H1 (cell line): ENCODE results near the gene SPOCK1. TPM values are rescaled to one million over a fixed set of nuclear protein-coding genes. Genes with fewer than 3 reads are reported as not detected.

Experiments
- CTCF ChIA-PET: fragments of 300-600 bp; sonication (Branson Sonifier 250); formaldehyde crosslinking; loops from one replicate; lab custom pipeline; 2021; ENCODE audit not compliant: partially characterized antibody; lab: Charles Lee
- POLR2A ChIA-PET: fragments of 300-600 bp; sonication (Branson Sonifier 250); formaldehyde crosslinking; loops from one replicate; lab custom pipeline; 2021; ENCODE audit warnings: inconsistent platforms; ENCODE audit not compliant: partially characterized antibody; lab: Charles Lee
- DNase-seq, 2 experiments: peaks; one replicate each; pipeline versions ENCODE4 v3.0.0 to v3.0.0-alpha.2; 2010 to 2022; ENCODE audit warnings: low spot score in 2 of 2, low read depth in 1 of 2, mixed read lengths in 1 of 2
- FAIRE-seq: peaks from 2 replicates; lab custom pipeline; 2011; peaks lifted over from hg19 to GRCh38; lab: Jason Lieb, UNC
- H2AFZ ChIP-seq: 2 replicates; pipeline ENCODE4 v1.8.1; 2012; ENCODE audit warnings: low read length, inconsistent platforms
- H2AK5ac ChIP-seq: 2 replicates; pipeline ENCODE4 v1.6.1; 2013; ENCODE audit warnings: low read depth, low read length
- H2BK120ac ChIP-seq: replicated peaks from 2 replicates; pipeline ENCODE3; 2013; ENCODE audit warnings: low read depth, low read length, inconsistent platforms
- H2BK12ac ChIP-seq: 2 replicates; pipeline ENCODE4 v1.6.1; 2013; ENCODE audit warnings: low read depth, low read length
- H2BK15ac ChIP-seq: 2 replicates; pipeline ENCODE4 v1.6.1; 2013; ENCODE audit warnings: low read length
- H2BK20ac ChIP-seq: 2 replicates; pipeline ENCODE4 v1.6.1; 2013; ENCODE audit warnings: low read length
- H2BK5ac ChIP-seq: 2 replicates; pipeline ENCODE4 v1.6.1; 2013; ENCODE audit warnings: low read depth, low read length
- H3K14ac ChIP-seq: 2 replicates; pipeline ENCODE4 v1.6.1; 2013; ENCODE audit warnings: inconsistent platforms; ENCODE audit not compliant: insufficient read length
- H3K18ac ChIP-seq: 2 replicates; pipeline ENCODE4 v1.6.1; 2013; ENCODE audit warnings: low read length; ENCODE audit errors: extremely low read depth
- H3K23ac ChIP-seq: 2 replicates; pipeline ENCODE4 v1.6.1; 2013; ENCODE audit warnings: inconsistent platforms; ENCODE audit not compliant: insufficient read length
- H3K23me2 ChIP-seq: 2 replicates; pipeline ENCODE4 v1.6.1; 2013; ENCODE audit warnings: low read depth, low read length
- H3K27ac ChIP-seq: 2 replicates; pipeline ENCODE4 v1.6.1; 2011; ENCODE audit warnings: low read depth, low read length, inconsistent platforms
- H3K27me3 ChIP-seq, 4 experiments: replicated peaks in 1 of 4; 1 replicate in 1 of 4; 2 replicates in 3 of 4; pipeline versions ENCODE4 v1.6.1 to v1.8.1; 2011 to 2013; ENCODE audit warnings: low read length in 3 of 4, mild to moderate bottlenecking in 3 of 4, inconsistent platforms in 2 of 4, mixed read lengths in 2 of 4, moderate library complexity in 1 of 4; ENCODE audit not compliant: control insufficient read depth in 3 of 4, insufficient read depth in 3 of 4; ENCODE audit errors: extremely low read depth in 1 of 4
- H3K36me3 ChIP-seq, 4 experiments: 2 replicates each; pipeline versions ENCODE4 v1.6.1 to v1.8.1; 2011 to 2013; ENCODE audit warnings: mild to moderate bottlenecking in 4 of 4, low read length in 3 of 4, moderate library complexity in 2 of 4, control low read depth in 1 of 4, inconsistent platforms in 1 of 4; ENCODE audit not compliant: insufficient read depth in 4 of 4, control insufficient read depth in 2 of 4
- H3K4ac ChIP-seq: replicated peaks from 2 replicates; pipeline ENCODE3; 2013; ENCODE audit warnings: low read length, low read depth, mixed read lengths, inconsistent platforms; ENCODE audit not compliant: insufficient read length
- H3K4me1 ChIP-seq, 4 experiments: replicated peaks in 1 of 4; 1 replicate in 1 of 4; 2 replicates in 3 of 4; pipeline versions ENCODE4 v1.6.1 to v1.8.1; 2011 to 2013; ENCODE audit warnings: low read length in 3 of 4, inconsistent platforms in 2 of 4, mixed read lengths in 1 of 4; ENCODE audit not compliant: insufficient read depth in 4 of 4, control insufficient read depth in 3 of 4
- H3K4me2 ChIP-seq, 2 experiments: 2 replicates each; pipeline versions ENCODE4 v1.6.1 to v1.8.1; 2011 to 2013; ENCODE audit warnings: low read depth in 2 of 2, low read length in 2 of 2, control low read depth in 1 of 2, inconsistent platforms in 1 of 2, mild to moderate bottlenecking in 1 of 2; ENCODE audit not compliant: insufficient read depth in 1 of 2
- H3K4me3 ChIP-seq, 4 experiments: fragments of 200-600, 300-600 bp in 1 of 4; sonication (generic), shearing (Covaris generic), sonication (Bioruptor Twin) in 1 of 4; 2 replicates each; pipeline versions ENCODE4 v1.5.1 to v1.8.1; 2011 to 2016; ENCODE audit warnings: low read length in 4 of 4, low read depth in 3 of 4, control low read depth in 2 of 4, inconsistent platforms in 2 of 4, mild to moderate bottlenecking in 2 of 4, mixed read lengths in 1 of 4, moderate library complexity in 1 of 4; ENCODE audit not compliant: insufficient read depth in 2 of 4; ENCODE audit errors: extremely low read depth in 1 of 4
- H3K56ac ChIP-seq: replicated peaks from 2 replicates; pipeline ENCODE3; 2013; ENCODE audit warnings: low read depth, mild to moderate bottlenecking, mixed read lengths, low read length, inconsistent platforms; ENCODE audit not compliant: insufficient read length
- H3K79me1 ChIP-seq: 2 replicates; pipeline ENCODE4 v1.6.1; 2013; ENCODE audit warnings: low read depth, low read length, control low read depth
- H3K79me2 ChIP-seq, 2 experiments: 2 replicates each; pipeline versions ENCODE4 v1.6.1 to v1.8.1; 2012 to 2013; ENCODE audit warnings: low read length in 2 of 2, mild to moderate bottlenecking in 2 of 2, inconsistent platforms in 1 of 2; ENCODE audit not compliant: insufficient read depth in 2 of 2, control insufficient read depth in 1 of 2
- H3K9ac ChIP-seq, 4 experiments: replicated peaks in 1 of 4; 1 replicate in 1 of 4; 2 replicates in 3 of 4; pipeline versions ENCODE4 v1.6.1 to v1.8.1; 2011 to 2013; ENCODE audit warnings: low read depth in 3 of 4, low read length in 3 of 4, control low read depth in 2 of 4, mild to moderate bottlenecking in 2 of 4, moderate library complexity in 2 of 4, inconsistent platforms in 1 of 4; ENCODE audit errors: extremely low read depth in 1 of 4
- H3K9me3 ChIP-seq, 2 experiments: 2 replicates each; pipeline versions ENCODE4 v1.6.1 to v1.8.1; 2012 to 2013; ENCODE audit warnings: mild to moderate bottlenecking in 2 of 2, moderate library complexity in 2 of 2, control low read depth in 1 of 2, inconsistent platforms in 1 of 2, low read depth in 1 of 2, low read length in 1 of 2, mixed read lengths in 1 of 2; ENCODE audit not compliant: insufficient read depth in 2 of 2
- H4K20me1 ChIP-seq, 2 experiments: replicated peaks in 1 of 2; 2 replicates each; pipeline versions ENCODE3 to v1.8.1; 2011 to 2013; ENCODE audit warnings: inconsistent platforms in 2 of 2, low read length in 2 of 2, mild to moderate bottlenecking in 1 of 2; ENCODE audit not compliant: insufficient read depth in 2 of 2, control insufficient read depth in 1 of 2
- H4K5ac ChIP-seq: 2 replicates; pipeline ENCODE4 v1.6.1; 2013; ENCODE audit warnings: low read length, low read depth, mixed read lengths, inconsistent platforms; ENCODE audit not compliant: insufficient read length
- H4K8ac ChIP-seq: 2 replicates; pipeline ENCODE4 v1.8.0; 2013; ENCODE audit warnings: mild to moderate bottlenecking, moderate library complexity, low read length, inconsistent platforms; ENCODE audit not compliant: insufficient read depth; ENCODE audit errors: extremely low read depth
- H4K91ac ChIP-seq: replicated peaks from 2 replicates; pipeline ENCODE3; 2013; ENCODE audit warnings: low read length, mixed read lengths, inconsistent platforms; ENCODE audit not compliant: insufficient read length
- CTBP2 ChIP-seq: IDR thresholded peaks from 2 replicates; pipeline ENCODE4 v1.7.0; 2011; ENCODE audit warnings: borderline replicate concordance, mild to moderate bottlenecking, moderate library complexity, mixed read lengths, low read length; ENCODE audit not compliant: insufficient read depth, insufficient read length
- E2F6 ChIP-seq: IDR thresholded peaks from 2 replicates; pipeline ENCODE4 v1.6.1; 2012; ENCODE audit warnings: inconsistent platforms
- KDM4A ChIP-seq: IDR thresholded peaks from one replicate; pipeline ENCODE4 v1.7.1; 2012; ENCODE audit warnings: low read depth, mild to moderate bottlenecking, moderate library complexity, low read length, inconsistent platforms; ENCODE audit not compliant: severe bottlenecking
- NANOG ChIP-seq: IDR thresholded peaks from 2 replicates; pipeline ENCODE4 v1.6.1; 2011; ENCODE audit warnings: low read length, low read depth, mild to moderate bottlenecking, inconsistent platforms; ENCODE audit not compliant: insufficient read depth, poor library complexity, severe bottlenecking
- NRF1 ChIP-seq: IDR thresholded peaks from 2 replicates; pipeline ENCODE4 v1.6.1; 2011; ENCODE audit warnings: mild to moderate bottlenecking, low read depth, low read length, improper control_type of control experiment
- RAD21 ChIP-seq, 2 experiments: IDR thresholded peaks in 1 of 2; conservative IDR thresholded peaks in 1 of 2; 2 replicates each; pipeline ENCODE4 v1.6.1; 2011; ENCODE audit warnings: low read depth in 2 of 2, low read length in 2 of 2, improper control_type of control experiment in 1 of 2, inconsistent platforms in 1 of 2, mild to moderate bottlenecking in 1 of 2, moderate library complexity in 1 of 2
- SP4 ChIP-seq: IDR thresholded peaks from 2 replicates; pipeline ENCODE4 v1.6.1; 2012; ENCODE audit warnings: low read length, inconsistent platforms
- USF2 ChIP-seq: IDR thresholded peaks from 2 replicates; pipeline ENCODE4 v1.6.1; 2011; ENCODE audit warnings: low read length, improper control_type of control experiment
- ZNF274 ChIP-seq: IDR thresholded peaks from 2 replicates; pipeline ENCODE4 v1.7.0; 2012; ENCODE audit warnings: low read length, borderline replicate concordance; ENCODE audit errors: extremely low read depth
- WGBS, 2 experiments: shearing (Covaris generic) in 1 of 2; methylation state at CpG; one replicate each; pipeline versions ENCODE4 v1.1.6 to v1.1.7; 2013 to 2015; ENCODE audit warnings: low lambda C conversion rate in 2 of 2, mixed read lengths in 2 of 2, inconsistent platforms in 1 of 2, low coverage in 1 of 2, missing lambda C conversion rate in 1 of 2; ENCODE audit not compliant: insufficient replicate concordance in 2 of 2, insufficient coverage in 1 of 2, insufficient read length in 1 of 2; ENCODE audit errors: extremely low coverage in 1 of 2, missing lambda C conversion rate in 1 of 2; 5-methylcytosine and 5-hydroxymethylcytosine counted together
- polyA plus RNA-seq, 7 experiments: library from polyadenylated mRNA; depleted of rRNA in 3 of 7; stranded (reverse) in 5 of 7; unstranded in 2 of 7; fragments of >200 nt in 5 of 7; fragments of 200-250 nt in 2 of 7; gene quantifications; 1 replicate in 5 of 7; 2 replicates in 1 of 7; 4 replicates in 1 of 7; pipeline versions ENCODE4 v1.2.1 to v1.2.3, GENCODE V29; 2011 to 2013; ENCODE audit warnings: missing spikeins in 2 of 7, mixed read lengths in 2 of 7
- total RNA-seq: library from RNA; stranded (reverse); fragmentation: NEBNext Ultra II Directional; extraction: Animal tissue kit (Norgen Biotek cat#: 25700); gene quantifications from 2 replicates; pipeline ENCODE4 v1.2.1, GENCODE V29; 2021

Gene SPOCK1
- total and polyA plus RNA-seq, 2 of the 8 experiments (the other 6 are each of a cell fraction or from before 2014, with no cell fraction given), result 6.9 to 18.1 TPM

- Histone ChIP-seq H2BK120ac (no peak overlapping the region), H4K5ac (no peak overlapping the region), H3K9ac (no peak overlapping the region), H3K18ac (no peak overlapping the region), H2BK15ac (no peak overlapping the region), H3K79me1 (no peaks in the 10 kb centered on the region), H4K91ac (no peak overlapping the region), H2BK12ac (no peak overlapping the region), H3K23ac (no peak overlapping the region), H2AK5ac (no peak overlapping the region), H3K4me1 (no peaks in the 10 kb centered on the region), H3K4me2 (no peak overlapping the region), H3K27me3 (peaks cover 0 to 1% (median 0%) of the 10 kb centered on the region in 4 experiments; a peak in 1 of 7 replicates), H2BK20ac (no peak overlapping the region), H3K56ac (no peak overlapping the region), H3K27ac (no peak overlapping the region), H2AFZ (no peak overlapping the region), H4K8ac (no peak overlapping the region), H3K23me2 (0 out of 2 replicates have a peak, but pooled peaks cover 2% of the 10 kb centered on the region), H3K9me3 (no peaks in the 10 kb centered on the region), H2BK5ac (no peak overlapping the region), H3K79me2 (no peaks in the 10 kb centered on the region), H3K4me3 (no peak overlapping the region), H3K4ac (no peak overlapping the region), H3K36me3 (no peaks in the 10 kb centered on the region), H3K14ac (no peak overlapping the region), H4K20me1 (no peaks in the 10 kb centered on the region)
- CTCF ChIA-PET, result no interaction called here
- FAIRE-seq (no peak), DNase-seq (no peak)
- 77% methylated on average over 3 of the region's 3 CpGs; no CpG with 5 or more reads in 1 of the 2 experiments for WGBS, 2 experiments
- POLR2A ChIA-PET, result no interaction called here
- TF ChIP-seq E2F6, result no peak
- TF ChIP-seq NANOG, result no peak
- TF ChIP-seq NRF1, result no peak
- no peak for TF ChIP-seq RAD21 (IDR thresholded peaks at IDR 0.05 in 1 of 2, conservative IDR thresholded peaks at IDR 0.05 in 1 of 2; ENCODE audit: low read depth in 2 of 2, low read length in 2 of 2)
- TF ChIP-seq KDM4A, result no peak
- TF ChIP-seq ZNF274, result no peak
- no peak for TF ChIP-seq SP4
- TF ChIP-seq USF2, result no peak
- TF ChIP-seq CTBP2, result no peak
These were observed 50.3 kb downstream of the SPOCK1 start for GRCh38 chr5:137448868-137449267.
